ENCODE data around the gene ABCD3. TPM values are rescaled to one million over a fixed set of nuclear protein-coding genes. Genes with fewer than 3 reads are reported as not detected.

Gene ABCD3
- polyA plus RNA-seq, 3 donors: 7.8 to 24.9 (median 21.0) TPM

GRCh38 chr1:94501426-94501825 lies 83.2 kb downstream of the ABCD3 start:
- H3K4me1 ChIP-seq (ENCODE audit: control insufficient read depth in 1 of 2, insufficient read depth in 2 of 2, low read length in 2 of 2): peaks cover 5 to 7% of the 10 kb centered on the region in 2 donors
- no peak overlapping the region for H3K27ac Mint-ChIP-seq
- H3K4me2 ChIP-seq (replicated peaks; ENCODE audit: extremely low read depth, low read length, poor library complexity, severe bottlenecking): no peak overlapping the region
- no peaks in the 10 kb centered on the region for H3K27me3 ChIP-seq (ENCODE audit: control insufficient read depth in 2 of 2, insufficient read depth in 2 of 2, low read length in 2 of 2)
- no peak for DNase-seq
- WGBS (ENCODE audit: insufficient coverage): 100% methylated on average over 2 of the region's 2 CpGs
- H3K27me3 Mint-ChIP-seq (ENCODE audit: low read depth in 3 of 3): no peaks in the 10 kb centered on the region
- no peaks in the 10 kb centered on the region for H3K9me3 ChIP-seq (replicated peaks in 1 of 2; ENCODE audit: control insufficient read depth in 1 of 2, insufficient read depth in 1 of 2, low read length in 2 of 2)
- peaks cover 54 to 72% of the 10 kb centered on the region in 2 donors for H3K36me3 Mint-ChIP-seq
- peaks cover 36 to 67% of the 10 kb centered on the region in 2 donors for H3K36me3 ChIP-seq (replicated peaks in 1 of 2; ENCODE audit: control insufficient read depth in 1 of 2, insufficient read depth in 2 of 2, low read length in 2 of 2)
- H3K27ac ChIP-seq (ENCODE audit: low read depth in 1 of 2, low read length in 2 of 2): no peak overlapping the region
- no peaks in the 10 kb centered on the region for H3K79me2 ChIP-seq (ENCODE audit: insufficient read depth, low read length)
- H3K9me3 Mint-ChIP-seq: peaks cover 0 to 2% (median 0%) of the 10 kb centered on the region in 7 donors
- no peak overlapping the region for H3K9ac ChIP-seq (ENCODE audit: insufficient read depth, low read length, poor library complexity, severe bottlenecking)
- no peak for TF ChIP-seq CTCF (IDR thresholded peaks at IDR 0.05)
- H4K20me1 ChIP-seq (ENCODE audit: insufficient read depth, low read length): no peaks in the 10 kb centered on the region
- H3K4me3 ChIP-seq (replicated peaks in 1 of 3; ENCODE audit: low read depth in 2 of 3, low read length in 3 of 3): no peak overlapping the region
- H3K4me3 Mint-ChIP-seq: no peak overlapping the region
- intact Hi-C loops (cut with micrococcal nuclease): no loop called here
- no peak overlapping the region for H2AFZ ChIP-seq (ENCODE audit: insufficient read depth, low read depth, low read length, poor library complexity, severe bottlenecking)
- H3K4me1 Mint-ChIP-seq: peaks cover 8% of the 10 kb centered on the region

GRCh38 chr1:94501935-94502334 lies 83.7 kb downstream of the ABCD3 start:
- DNase-seq: no peak
- no peak overlapping the region for H3K27ac ChIP-seq (ENCODE audit: low read depth in 1 of 2, low read length in 2 of 2)
- Mint-ChIP-seq H3K27me3 (ENCODE audit: low read depth in 3 of 3) (no peaks in the 10 kb centered on the region), H3K4me1 (peaks cover 8% of the 10 kb centered on the region), H3K36me3 (peaks cover 56 to 70% of the 10 kb centered on the region in 2 donors), H3K9me3 (peaks cover 0 to 2% (median 0%) of the 10 kb centered on the region in 7 donors), H3K27ac (no peak overlapping the region), H3K4me3 (no peak overlapping the region)
- peaks cover 36 to 68% of the 10 kb centered on the region in 2 donors for H3K36me3 ChIP-seq (replicated peaks in 1 of 2; ENCODE audit: control insufficient read depth in 1 of 2, insufficient read depth in 2 of 2, low read length in 2 of 2)
- WGBS (ENCODE audit: insufficient coverage): 100% methylated on average over 2 of the region's 4 CpGs
- H4K20me1 ChIP-seq (ENCODE audit: insufficient read depth, low read length): no peaks in the 10 kb centered on the region
- H3K4me3 ChIP-seq (replicated peaks in 1 of 3; ENCODE audit: low read depth in 2 of 3, low read length in 3 of 3): no peak overlapping the region
- no peaks in the 10 kb centered on the region for H3K9me3 ChIP-seq (replicated peaks in 1 of 2; ENCODE audit: control insufficient read depth in 1 of 2, insufficient read depth in 1 of 2, low read length in 2 of 2)
- no peak overlapping the region for H3K4me2 ChIP-seq (replicated peaks; ENCODE audit: extremely low read depth, low read length, poor library complexity, severe bottlenecking)
- intact Hi-C loops (cut with micrococcal nuclease): no loop called here
- no peaks in the 10 kb centered on the region for H3K79me2 ChIP-seq (ENCODE audit: insufficient read depth, low read length)
- H3K9ac ChIP-seq (ENCODE audit: insufficient read depth, low read length, poor library complexity, severe bottlenecking): no peak overlapping the region
- TF ChIP-seq CTCF (IDR thresholded peaks at IDR 0.05): no peak
- H2AFZ ChIP-seq (ENCODE audit: insufficient read depth, low read depth, low read length, poor library complexity, severe bottlenecking): no peak overlapping the region
- H3K27me3 ChIP-seq (ENCODE audit: control insufficient read depth in 2 of 2, insufficient read depth in 2 of 2, low read length in 2 of 2): no peaks in the 10 kb centered on the region
- H3K4me1 ChIP-seq (ENCODE audit: control insufficient read depth in 1 of 2, insufficient read depth in 2 of 2, low read length in 2 of 2): peaks cover 5 to 7% of the 10 kb centered on the region in 2 donors
